Measurements from ENCODE around the gene EP300. TPM values are rescaled to one million over a fixed set of nuclear protein-coding genes. Genes with fewer than 3 reads are reported as not detected.
"Not testable (repeated sequence)": the region's sequence is repeated elsewhere in the genome, so short reads cannot be mapped to it uniquely, and the experiment has no call there.

The EP300 gene
- total RNA-seq, result 100 to 1,000 TPM in 3 of 5 donors, 10 to 100 TPM in 2; 97.6 to 161 (median 101) TPM
- 118 TPM for total RNA-seq (2013)
- total RNA-seq, result 45.4 to 194 (median 125) reads per million in 29 experiments

GRCh38 chr22:41092023-41092817, at the start of gene EP300:
Gene EP300, plus strand, starts transcription at chr22:41092592. Its CDS starts 413 bp downstream, at chr22:41093005.
- ChIA-PET POLR2A (interaction anchor here in 1 of 2 donors (2.1 kb wide), 1 partner anchor 141 kb away, joined by 21 read pairs; the partner anchor contains the start of gene RBX1), CTCF (interaction anchor here in 1 of 2 donors (1.9 to 2.9 kb wide), 2 partner anchors 137 to 169 kb away, joined by 4 to 24 read pairs; no protein-coding TSS in a partner anchor)
- 0% methylated on average over 92 of the region's 112 CpGs for WGBS (ENCODE audit: insufficient coverage)
- Histone ChIP-seq H3K36me3 (ENCODE audit: control insufficient read depth in 2 of 2, extremely low read depth in 1 of 2, insufficient read depth in 1 of 2, low read length in 1 of 2) (no peaks in the 10 kb centered on the region), H3K27ac (ENCODE audit: low read length) (peak within 1 kb of the TSS; percentile 96), H3K4me1 (ENCODE audit: control insufficient read depth in 1 of 2, extremely low read depth in 1 of 2, insufficient read depth in 2 of 2, low read length in 2 of 2) (peaks cover 24% of the 10 kb centered on the region in 2 experiments), H3K4me3 (ENCODE audit: control insufficient read depth in 1 of 2, extremely low read depth in 1 of 2, low read length in 1 of 2) (peak within 1 kb of the TSS; percentile 81 to 88), H3K9me3 (no peaks in the 10 kb centered on the region), H3K27me3 (replicated peaks in 1 of 2; ENCODE audit: control insufficient read depth in 2 of 2, extremely low read depth in 1 of 2, insufficient read depth in 2 of 2, low read length in 1 of 2) (no peaks in the 10 kb centered on the region)
- Mint-ChIP-seq H3K4me3 (peak within 1 kb of the TSS; percentile 98 to 99 (median 99)), H3K9me3 (no peaks in the 10 kb centered on the region), H3K27ac (peak within 1 kb of the TSS; percentile 99 to 100), H3K4me1 (peaks cover 39 to 44% (median 39%) of the 10 kb centered on the region in 3 donors), H3K36me3 (peaks cover 8% of the 10 kb centered on the region), H3K27me3 (no peaks in the 10 kb centered on the region)
- ATAC-seq (replicated peaks in 1 of 4) (peak; percentile 54 to 60 (median 58)), DNase-seq (peak; percentile 74 to 92 (median 87))

- no peak for DNase-seq
- Mint-ChIP-seq H3K9me3 (no peaks in the 10 kb centered on the region), H3K27ac (no peak overlapping the region), H3K4me1 (peaks cover 0 to 7% (median 0%) of the 10 kb centered on the region in 3 donors), H3K4me3 (no peak overlapping the region), H3K36me3 (no peaks in the 10 kb centered on the region), H3K27me3 (no peaks in the 10 kb centered on the region)
- CTCF ChIA-PET, result no interaction called here
- Histone ChIP-seq H3K4me1 (ENCODE audit: control insufficient read depth in 1 of 2, extremely low read depth in 1 of 2, insufficient read depth in 2 of 2, low read length in 2 of 2) (no peaks in the 10 kb centered on the region), H3K4me3 (ENCODE audit: control insufficient read depth in 1 of 2, extremely low read depth in 1 of 2, low read length in 1 of 2) (no peak overlapping the region), H3K27ac (ENCODE audit: low read length) (no peak overlapping the region), H3K9me3 (no peaks in the 10 kb centered on the region), H3K27me3 (replicated peaks in 1 of 2; ENCODE audit: control insufficient read depth in 2 of 2, extremely low read depth in 1 of 2, insufficient read depth in 2 of 2, low read length in 1 of 2) (no peaks in the 10 kb centered on the region), H3K36me3 (ENCODE audit: control insufficient read depth in 2 of 2, extremely low read depth in 1 of 2, insufficient read depth in 1 of 2, low read length in 1 of 2) (no peaks in the 10 kb centered on the region)
- WGBS (ENCODE audit: insufficient coverage), result no CpG with 5 or more reads among the region's 6 CpGs
- POLR2A ChIA-PET, result no interaction called here
- ATAC-seq (replicated peaks in 1 of 4), result no peak
Observed at GRCh38 chr22:41043722-41044121, 48.7 kb upstream of the EP300 start.

GRCh38 chr22:41045575-41045974, 46.8 kb upstream of the EP300 start:
- POLR2A ChIA-PET; H3K4me3 ChIP-seq (ENCODE audit: control insufficient read depth in 1 of 2, extremely low read depth in 1 of 2, low read length in 1 of 2); H3K27me3 ChIP-seq (replicated peaks in 1 of 2; ENCODE audit: control insufficient read depth in 2 of 2, extremely low read depth in 1 of 2, insufficient read depth in 2 of 2, low read length in 1 of 2); DNase-seq; H3K27me3 Mint-ChIP-seq; CTCF ChIA-PET; H3K4me1 Mint-ChIP-seq; H3K36me3 ChIP-seq (ENCODE audit: control insufficient read depth in 2 of 2, extremely low read depth in 1 of 2, insufficient read depth in 1 of 2, low read length in 1 of 2); H3K9me3 Mint-ChIP-seq; H3K4me1 ChIP-seq (ENCODE audit: control insufficient read depth in 1 of 2, extremely low read depth in 1 of 2, insufficient read depth in 2 of 2, low read length in 2 of 2); ATAC-seq (replicated peaks in 1 of 4); H3K36me3 Mint-ChIP-seq; H3K9me3 ChIP-seq; H3K27ac ChIP-seq (ENCODE audit: low read length); H3K4me3 Mint-ChIP-seq: not testable (repeated sequence)
- H3K27ac Mint-ChIP-seq, result peak overlapping the region in 1 of 2 donors; percentile 6
- WGBS (ENCODE audit: insufficient coverage), result 67% methylated on average over 3 of the region's 12 CpGs

DNA sequence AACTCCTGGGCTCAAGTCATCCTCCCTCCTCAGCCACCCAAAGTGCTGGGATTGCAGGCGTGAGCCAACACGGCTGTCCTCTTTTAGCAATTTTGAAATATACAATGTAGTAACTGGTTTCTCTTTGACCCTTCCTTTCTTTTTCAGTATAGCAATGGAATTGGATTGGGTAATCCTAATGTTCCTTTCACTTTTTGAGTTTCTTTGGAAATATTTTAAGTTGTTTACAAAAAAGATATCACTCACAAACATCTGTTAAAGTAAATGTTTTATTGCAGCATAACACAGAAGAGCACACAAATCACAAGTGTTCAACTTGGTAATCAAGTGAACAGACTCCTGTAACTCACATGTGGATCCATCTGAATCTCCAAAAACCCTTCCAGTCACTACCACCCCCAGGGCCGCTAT, 44.6 kb upstream of the EP300 start:
- H3K36me3 Mint-ChIP-seq, result no peaks in the 10 kb centered on the region
- H3K9me3 ChIP-seq, result no peaks in the 10 kb centered on the region
- no peak for DNase-seq
- H3K4me1 Mint-ChIP-seq, result peaks cover 0 to 10% (median 0%) of the 10 kb centered on the region in 3 donors
- POLR2A ChIA-PET, result no interaction called here
- no peaks in the 10 kb centered on the region for H3K4me1 ChIP-seq (ENCODE audit: control insufficient read depth in 1 of 2, extremely low read depth in 1 of 2, insufficient read depth in 2 of 2, low read length in 2 of 2)
- no peak overlapping the region for H3K27ac Mint-ChIP-seq
- no peaks in the 10 kb centered on the region for H3K27me3 Mint-ChIP-seq
- no peaks in the 10 kb centered on the region for H3K27me3 ChIP-seq (replicated peaks in 1 of 2; ENCODE audit: control insufficient read depth in 2 of 2, extremely low read depth in 1 of 2, insufficient read depth in 2 of 2, low read length in 1 of 2)
- CTCF ChIA-PET, result interaction anchor here in 1 of 2 donors (0.7 kb wide), 1 partner anchor 247 kb away, joined by 7 read pairs; no protein-coding TSS in a partner anchor
- H3K36me3 ChIP-seq (ENCODE audit: control insufficient read depth in 2 of 2, extremely low read depth in 1 of 2, insufficient read depth in 1 of 2, low read length in 1 of 2), result no peaks in the 10 kb centered on the region
- H3K4me3 Mint-ChIP-seq, result no peak overlapping the region
- no peak for ATAC-seq (replicated peaks in 1 of 4)
- H3K27ac ChIP-seq (ENCODE audit: low read length), result no peak overlapping the region
- no peak overlapping the region for H3K4me3 ChIP-seq (ENCODE audit: control insufficient read depth in 1 of 2, extremely low read depth in 1 of 2, low read length in 1 of 2)
- H3K9me3 Mint-ChIP-seq, result no peaks in the 10 kb centered on the region
- 80% methylated on average over 1 of the region's 3 CpGs for WGBS (ENCODE audit: insufficient coverage)

GRCh38 chr22:41048345-41048744, 44.0 kb upstream of the EP300 start:
- Mint-ChIP-seq H3K4me3 (peak overlapping the region in 1 of 3 donors; percentile 38), H3K4me1 (peaks cover under 1 to 15% (median 3%) of the 10 kb centered on the region in 3 donors)
- H3K36me3 ChIP-seq (ENCODE audit: control insufficient read depth in 2 of 2, extremely low read depth in 1 of 2, insufficient read depth in 1 of 2, low read length in 1 of 2); H3K27me3 ChIP-seq (replicated peaks in 1 of 2; ENCODE audit: control insufficient read depth in 2 of 2, extremely low read depth in 1 of 2, insufficient read depth in 2 of 2, low read length in 1 of 2); H3K4me3 ChIP-seq (ENCODE audit: control insufficient read depth in 1 of 2, extremely low read depth in 1 of 2, low read length in 1 of 2); DNase-seq; H3K9me3 ChIP-seq; H3K27ac Mint-ChIP-seq; H3K9me3 Mint-ChIP-seq; H3K36me3 Mint-ChIP-seq; H3K4me1 ChIP-seq (ENCODE audit: control insufficient read depth in 1 of 2, extremely low read depth in 1 of 2, insufficient read depth in 2 of 2, low read length in 2 of 2); ATAC-seq (replicated peaks in 1 of 4); H3K27ac ChIP-seq (ENCODE audit: low read length); POLR2A ChIA-PET; H3K27me3 Mint-ChIP-seq: not testable (repeated sequence)
- 89% methylated on average over 9 of the region's 12 CpGs for WGBS (ENCODE audit: insufficient coverage)
- CTCF ChIA-PET, result interaction anchor here in 1 of 2 donors (0.7 kb wide), 1 partner anchor 247 kb away, joined by 7 read pairs; no protein-coding TSS in a partner anchor

GRCh38 chr22:41048791-41049717, 43.3 kb upstream of the EP300 start:
- H3K4me1 ChIP-seq (ENCODE audit: control insufficient read depth in 1 of 2, extremely low read depth in 1 of 2, insufficient read depth in 2 of 2, low read length in 2 of 2), result no peaks in the 10 kb centered on the region
- Mint-ChIP-seq H3K9me3 (no peaks in the 10 kb centered on the region), H3K4me3 (peak overlapping the region in 1 of 3 donors; percentile 38), H3K4me1 (peaks cover 3 to 16% (median 5%) of the 10 kb centered on the region in 3 donors), H3K27ac (no peak overlapping the region), H3K27me3 (no peaks in the 10 kb centered on the region), H3K36me3 (no peaks in the 10 kb centered on the region)
- DNase-seq, result no peak
- no peak overlapping the region for H3K27ac ChIP-seq (ENCODE audit: low read length)
- no peaks in the 10 kb centered on the region for H3K27me3 ChIP-seq (replicated peaks in 1 of 2; ENCODE audit: control insufficient read depth in 2 of 2, extremely low read depth in 1 of 2, insufficient read depth in 2 of 2, low read length in 1 of 2)
- ChIA-PET POLR2A (no interaction called here), CTCF (no interaction called here)
- WGBS (ENCODE audit: insufficient coverage), result 75% methylated on average over 27 of the region's 31 CpGs
- no peak overlapping the region for H3K4me3 ChIP-seq (ENCODE audit: control insufficient read depth in 1 of 2, extremely low read depth in 1 of 2, low read length in 1 of 2)
- H3K36me3 ChIP-seq (ENCODE audit: control insufficient read depth in 2 of 2, extremely low read depth in 1 of 2, insufficient read depth in 1 of 2, low read length in 1 of 2), result no peaks in the 10 kb centered on the region
- no peaks in the 10 kb centered on the region for H3K9me3 ChIP-seq
- ATAC-seq (replicated peaks in 1 of 4), result no peak

All from T-cell (primary cell).